NOMO-1 (cell line): ENCODE measurements around the gene KPNA1.
"Not testable (repeated sequence)": the region's sequence is repeated elsewhere in the genome, so short reads cannot be mapped to it uniquely, and the experiment has no call there.

Experiments
- DNase-seq, 2 experiments: peaks; one replicate each; lab custom pipeline; 2025; ENCODE audit not compliant: unreplicated experiment in 2 of 2; lab: John Stamatoyannopoulos, UW

The KPNA1 gene

DNA sequence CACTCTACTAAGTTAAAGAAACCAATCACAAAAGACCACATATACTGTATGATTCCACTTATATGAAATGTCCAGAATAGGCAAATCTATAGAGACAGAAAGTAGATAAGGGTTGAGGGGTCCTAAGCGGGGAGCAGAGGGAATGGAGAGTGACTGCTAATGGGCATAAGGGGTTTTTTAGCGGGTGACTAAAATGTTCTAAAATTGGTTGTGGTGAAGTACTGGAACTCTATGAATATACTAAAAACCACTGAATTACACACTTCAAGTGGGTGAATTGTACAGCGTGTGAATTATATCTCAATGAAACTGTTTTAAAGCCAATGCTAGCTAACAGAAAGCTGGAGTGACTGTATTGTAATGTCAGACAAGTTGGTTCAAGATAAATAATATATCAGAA, 33.3 kb downstream of the KPNA1 start:
- DNase-seq: no peak

DNA sequence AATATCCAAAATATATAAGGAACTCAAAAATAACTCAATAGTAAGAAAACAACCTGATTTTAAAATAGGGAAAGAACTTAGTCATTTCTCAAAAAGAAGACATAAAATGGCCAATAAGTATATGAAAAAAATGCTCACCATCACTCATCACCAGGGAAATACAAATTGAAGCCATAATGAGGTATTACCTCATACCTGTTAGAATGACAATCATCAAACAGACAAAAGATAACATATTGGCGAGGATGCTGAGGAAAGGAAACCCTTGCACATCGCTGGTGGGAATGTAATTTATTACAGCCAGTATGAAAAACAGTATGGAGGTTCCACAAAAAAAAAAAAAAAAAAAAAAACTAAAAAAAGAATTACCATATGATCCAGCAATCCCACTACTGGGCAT, 38.2 kb downstream of the KPNA1 start:
- DNase-seq: no peak

DNA sequence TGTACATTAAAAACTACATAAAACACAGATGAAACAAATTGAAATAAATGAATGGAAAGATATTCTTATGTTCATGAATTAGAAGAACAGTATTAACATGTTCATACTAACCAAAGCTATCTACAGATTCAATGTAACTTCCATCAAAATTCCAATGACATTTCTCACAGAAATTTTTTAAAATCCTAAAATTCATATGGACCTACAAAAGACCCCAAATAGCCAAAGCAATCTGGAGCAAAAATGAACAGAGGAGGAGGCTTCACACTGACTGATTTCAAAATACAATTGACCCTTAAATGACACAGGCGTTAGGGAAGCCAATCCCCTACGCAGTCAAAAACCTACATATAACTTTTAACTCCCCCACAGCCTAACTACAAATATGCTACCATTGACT, 39.4 kb downstream of the KPNA1 start:
- no peak for DNase-seq

DNA sequence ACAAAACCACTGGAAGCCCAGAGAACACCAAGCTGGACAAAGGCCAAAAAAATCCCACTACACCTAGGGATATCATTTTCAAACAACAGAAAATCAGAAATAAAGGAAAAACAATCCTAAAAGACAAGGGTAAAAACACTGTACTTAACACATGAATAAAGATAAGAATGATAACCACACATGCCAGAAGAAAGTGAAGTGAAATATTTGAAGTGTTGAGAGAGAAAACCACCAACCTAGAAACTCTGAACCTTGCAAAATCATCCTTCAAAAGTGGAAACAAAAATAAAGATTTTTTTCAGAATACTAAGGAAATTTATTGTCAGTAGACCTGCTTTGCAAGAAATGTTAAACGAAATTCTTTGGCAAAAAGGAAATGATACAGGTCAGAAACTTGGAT, 45.1 kb downstream of the KPNA1 start:
- no peak for DNase-seq

DNA sequence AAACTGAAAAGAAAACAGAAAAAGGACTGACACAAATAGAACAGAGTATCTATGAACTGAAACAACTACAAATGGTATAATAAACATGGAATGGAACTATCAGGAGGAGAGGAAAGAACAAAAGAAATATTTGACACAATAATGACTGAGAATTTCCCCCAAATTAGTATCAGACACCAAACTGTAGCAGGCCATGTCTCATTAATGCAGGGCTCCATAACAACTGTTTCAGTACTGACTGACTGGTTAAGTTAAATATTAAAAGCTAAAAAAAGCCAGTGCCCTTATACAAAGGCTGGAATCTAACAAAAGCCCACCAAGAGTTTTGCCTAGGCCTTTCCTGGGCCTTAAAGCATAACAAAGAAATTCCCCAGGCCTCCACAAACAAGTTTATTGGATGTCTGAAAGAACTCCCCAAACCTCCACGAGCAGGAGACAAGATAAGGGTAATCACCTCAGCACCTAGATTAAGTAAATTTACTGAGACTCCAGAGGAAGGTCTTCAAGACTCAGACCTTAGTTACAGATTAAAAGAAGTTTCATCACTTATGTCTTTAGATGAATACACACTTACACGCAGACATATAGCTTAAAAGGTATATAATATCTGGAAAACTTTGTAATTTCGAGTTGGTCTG, 45.7 kb downstream of the KPNA1 start:
- DNase-seq: no peak

DNA sequence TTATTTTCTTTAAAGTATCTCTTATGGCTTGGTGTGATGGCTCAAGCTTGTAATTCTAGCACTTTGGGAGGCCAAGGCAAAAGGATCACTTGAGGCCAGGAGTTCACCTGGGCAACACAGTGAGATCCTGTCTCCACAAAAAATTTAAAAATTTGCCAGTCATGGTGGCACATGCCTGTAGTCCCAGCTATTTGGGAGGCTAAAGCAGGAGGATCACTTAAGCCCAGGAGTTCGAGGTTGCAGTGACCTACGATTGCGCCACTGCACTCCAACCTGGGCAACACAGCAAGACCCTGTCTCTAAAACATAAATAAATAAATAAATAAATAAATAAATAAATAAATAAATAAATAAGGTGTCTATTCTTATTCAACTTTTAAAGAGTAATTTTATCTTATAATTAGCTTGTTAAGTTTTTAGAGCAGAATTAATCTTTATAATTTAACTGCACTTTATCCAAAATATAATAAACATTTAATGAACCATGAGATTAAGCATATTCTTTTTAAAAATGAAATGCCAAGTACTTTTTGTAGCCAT, 48.0 kb downstream of the KPNA1 start:
- no peak for DNase-seq

DNA sequence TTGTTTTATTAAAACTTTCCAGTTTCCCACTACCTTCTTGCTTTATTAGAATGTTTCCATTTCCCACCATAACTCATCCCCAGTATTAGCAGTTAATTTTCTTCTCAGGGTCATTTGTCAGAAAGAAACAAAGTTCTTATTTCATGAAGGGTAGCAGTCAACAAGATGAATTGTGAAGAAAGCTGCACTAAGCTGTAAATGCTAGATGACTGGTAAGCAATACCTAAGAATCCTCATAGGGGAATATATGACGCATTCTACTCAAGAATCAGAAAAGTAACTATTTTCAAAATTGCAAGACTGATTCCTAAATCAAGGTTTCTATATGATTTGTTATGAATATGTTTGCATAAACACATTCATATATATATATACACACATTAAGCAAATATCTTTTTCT, 50.1 kb downstream of the KPNA1 start:
- DNase-seq: no peak

DNA sequence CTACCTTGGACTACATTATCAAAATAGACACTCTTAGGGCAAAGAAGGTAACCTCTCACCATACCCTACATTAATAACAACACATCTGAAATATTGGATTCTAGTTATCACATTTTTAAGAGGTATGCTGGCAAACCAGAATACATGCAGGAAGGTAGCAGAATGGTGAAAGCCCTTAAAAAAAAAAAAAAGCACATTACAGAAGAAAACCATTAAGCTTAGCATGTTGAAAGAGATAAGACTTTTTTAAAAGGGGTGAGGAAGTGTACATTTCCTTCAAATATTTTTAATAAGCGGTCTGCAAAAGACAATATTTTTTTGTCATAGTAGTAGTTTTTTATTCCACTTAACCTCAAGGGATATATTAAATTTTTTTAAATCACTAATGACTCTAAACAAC, 52.3 kb downstream of the KPNA1 start:
- no peak for DNase-seq

DNA sequence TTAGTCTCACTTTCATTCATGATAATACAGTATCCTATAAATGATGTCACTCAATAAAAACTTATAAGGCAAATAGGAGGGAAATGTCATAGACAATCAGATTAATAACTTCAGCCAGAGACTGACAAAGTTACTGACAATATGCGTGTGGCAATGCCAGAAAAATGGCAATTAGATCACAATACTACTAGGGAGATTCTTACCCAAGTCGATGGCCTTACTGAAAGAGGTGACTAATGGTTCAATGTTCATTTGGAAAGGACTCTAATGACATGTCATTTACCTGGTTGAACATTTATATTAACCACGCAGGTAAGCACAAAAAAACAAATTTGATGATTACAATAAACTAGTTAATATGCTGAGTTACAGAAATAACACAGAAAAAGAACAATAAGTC, 52.9 kb downstream of the KPNA1 start:
- DNase-seq: no peak

DNA sequence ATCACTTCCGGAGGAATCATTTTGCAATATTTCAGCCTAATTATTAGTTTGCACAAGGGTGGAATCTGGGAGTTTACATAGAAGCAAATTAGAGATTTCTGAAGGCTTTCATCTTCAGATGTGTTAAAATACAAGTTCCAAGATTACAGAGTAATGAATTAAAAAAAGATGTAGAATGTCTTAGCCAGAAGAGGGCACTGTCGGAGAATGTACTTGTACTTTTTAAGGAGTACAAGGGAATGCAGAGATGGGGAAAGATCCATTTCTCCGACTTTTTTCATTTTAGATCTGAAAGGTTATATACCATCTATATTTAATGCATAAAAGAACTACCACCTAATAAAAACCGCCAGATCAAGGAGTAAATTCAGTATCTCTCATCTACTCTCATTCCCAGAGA, 55.7 kb downstream of the KPNA1 start:
- DNase-seq: peak in 1 of 2 experiments; percentile 13

DNA sequence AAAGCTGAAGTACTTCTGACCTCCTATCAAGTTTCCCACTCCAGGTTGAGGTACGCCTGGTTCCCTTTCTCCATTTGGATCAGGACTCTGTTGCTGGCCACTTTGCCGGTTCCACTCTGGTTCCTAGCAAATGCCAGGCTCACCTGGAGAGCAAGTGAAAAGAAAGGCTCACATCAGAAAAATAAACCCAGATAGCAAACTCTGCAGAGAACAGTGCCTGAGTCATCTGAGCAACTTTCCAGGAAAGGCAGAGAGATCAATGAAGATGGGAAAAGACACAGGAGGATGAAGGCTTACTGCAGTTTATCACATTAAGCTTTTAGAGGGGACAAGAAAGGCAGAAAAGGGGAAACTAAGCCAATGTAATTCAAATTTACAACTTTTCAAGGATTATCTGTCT, 57.0 kb downstream of the KPNA1 start:
- DNase-seq: no peak

DNA sequence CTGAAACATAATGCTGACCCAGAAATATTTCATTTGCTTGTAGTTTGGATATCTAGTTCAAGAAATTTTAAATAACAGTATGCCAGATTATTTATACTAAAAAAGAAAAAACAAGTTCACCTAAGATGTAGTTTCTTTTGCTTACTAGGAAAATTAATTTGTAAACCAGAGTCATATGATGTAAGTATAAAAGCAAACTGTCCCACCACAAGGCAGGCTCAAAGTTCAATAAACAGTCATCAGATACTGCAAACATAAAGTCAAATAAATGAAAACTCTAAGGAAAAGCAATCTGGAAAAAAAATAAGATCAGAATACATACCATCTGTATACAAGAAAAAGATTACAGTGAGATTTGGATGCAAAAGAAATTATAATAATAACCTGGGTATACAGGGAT, 58.7 kb downstream of the KPNA1 start:
- no peak for DNase-seq

DNA sequence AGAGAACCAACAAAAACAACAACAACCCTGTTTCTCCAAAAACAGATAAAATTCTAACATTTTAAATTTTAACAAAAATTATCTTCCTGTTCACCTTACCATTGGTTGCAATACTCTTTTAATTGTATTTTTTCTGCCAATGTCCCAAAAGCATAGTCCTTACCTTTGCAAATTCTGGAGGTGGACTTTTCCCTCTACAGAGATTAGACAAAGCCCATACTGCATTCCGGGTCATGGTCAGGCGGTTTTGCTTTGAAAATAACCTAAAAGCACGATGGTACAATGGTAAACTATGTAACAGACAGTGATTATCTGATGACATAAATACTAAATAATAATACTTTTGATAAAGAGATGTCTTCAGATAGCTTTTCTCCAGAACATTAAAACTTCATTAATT, 63.4 kb downstream of the KPNA1 start:
- no peak for DNase-seq

DNA sequence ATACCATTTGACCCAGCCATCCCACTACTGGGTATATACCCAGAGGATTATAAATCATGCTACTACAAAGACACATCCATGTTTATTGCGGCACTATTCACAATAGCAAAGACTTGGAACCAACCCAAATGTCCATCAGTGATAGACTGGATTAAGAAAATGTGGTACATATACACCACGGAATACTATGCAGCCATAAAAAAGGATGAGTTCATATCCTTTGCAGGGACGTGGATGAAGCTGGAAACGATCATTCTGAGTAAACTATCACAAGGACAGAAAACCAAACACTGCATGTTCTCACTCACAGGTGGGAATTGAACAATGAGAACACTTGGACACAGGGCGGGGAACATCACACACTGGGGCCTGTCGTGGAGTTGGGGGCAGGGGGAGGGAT, 66.5 kb downstream of the KPNA1 start:
- not testable (repeated sequence) for DNase-seq

DNA sequence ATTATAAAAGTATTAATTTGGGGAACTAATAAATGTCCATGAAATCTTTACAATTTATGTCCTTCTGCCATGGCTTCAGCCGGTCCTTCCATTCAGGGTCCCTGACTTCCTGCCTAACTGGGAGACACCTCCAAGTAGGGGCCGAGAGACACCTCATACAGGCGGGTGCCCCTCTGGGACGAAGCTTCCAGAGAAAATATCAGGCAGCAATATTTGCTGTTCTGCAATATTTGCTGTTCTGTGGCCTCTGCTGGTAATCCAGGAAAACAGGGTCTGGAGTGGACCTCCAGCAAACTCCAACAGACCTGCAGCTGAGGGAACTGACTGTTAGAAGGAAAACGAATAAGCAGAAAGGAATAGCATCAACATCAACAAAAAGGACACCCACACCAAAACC, 70.2 kb downstream of the KPNA1 start:
- DNase-seq: not testable (repeated sequence)

DNA sequence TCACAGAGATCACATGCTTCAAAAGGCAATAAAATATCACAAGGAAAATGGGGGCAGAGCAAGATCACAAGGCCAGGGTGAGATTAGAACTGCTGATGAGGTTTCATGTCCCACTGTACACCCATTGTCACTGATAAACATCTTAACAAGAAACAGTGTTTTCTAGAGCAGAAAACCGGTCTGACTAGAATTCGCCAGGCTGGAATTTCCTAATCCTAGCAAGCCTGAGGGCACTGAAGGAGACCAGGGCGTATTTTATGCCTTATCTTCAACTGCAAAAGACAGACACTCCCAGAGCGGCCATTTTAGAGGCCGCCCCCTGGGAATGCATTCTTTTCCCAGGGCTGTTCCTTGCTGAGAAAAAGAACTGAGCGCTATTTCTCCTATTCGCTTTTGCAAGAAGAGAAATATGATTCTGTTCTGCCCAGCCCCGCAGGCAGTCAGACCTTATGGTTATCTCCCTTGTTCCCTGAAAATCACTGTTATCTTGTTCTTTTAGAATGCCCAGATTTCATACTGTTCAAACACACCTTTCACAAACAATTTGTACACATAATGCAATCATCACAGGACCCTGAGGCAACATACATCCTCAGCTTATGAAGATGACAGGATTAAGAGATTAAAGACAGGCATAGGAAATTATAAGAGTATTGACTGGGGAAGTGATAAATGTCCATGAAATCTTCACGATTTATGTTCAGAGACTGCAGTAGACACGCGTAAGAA, 70.8 kb downstream of the KPNA1 start:
- not testable (repeated sequence) for DNase-seq

DNA sequence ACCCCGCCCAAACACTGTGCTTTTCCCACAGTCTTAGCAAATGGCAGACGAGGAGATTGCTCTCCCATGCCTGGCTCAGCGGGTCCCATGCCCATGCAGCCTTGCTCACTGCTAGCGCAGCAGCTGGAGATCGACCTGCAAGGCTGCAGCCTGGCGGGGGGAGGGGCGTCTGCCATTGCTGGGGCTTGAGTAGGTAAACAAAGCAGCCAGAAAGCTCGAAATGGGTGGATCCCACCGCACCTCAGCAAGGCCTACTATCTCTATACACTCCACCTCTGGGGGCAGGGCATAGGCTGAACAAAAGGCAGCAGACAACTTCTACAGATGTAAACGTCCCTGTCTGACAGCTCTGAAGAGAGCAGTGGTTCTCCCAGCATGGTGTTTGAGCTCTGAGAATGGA, 71.6 kb downstream of the KPNA1 start:
- no peak for DNase-seq

DNA sequence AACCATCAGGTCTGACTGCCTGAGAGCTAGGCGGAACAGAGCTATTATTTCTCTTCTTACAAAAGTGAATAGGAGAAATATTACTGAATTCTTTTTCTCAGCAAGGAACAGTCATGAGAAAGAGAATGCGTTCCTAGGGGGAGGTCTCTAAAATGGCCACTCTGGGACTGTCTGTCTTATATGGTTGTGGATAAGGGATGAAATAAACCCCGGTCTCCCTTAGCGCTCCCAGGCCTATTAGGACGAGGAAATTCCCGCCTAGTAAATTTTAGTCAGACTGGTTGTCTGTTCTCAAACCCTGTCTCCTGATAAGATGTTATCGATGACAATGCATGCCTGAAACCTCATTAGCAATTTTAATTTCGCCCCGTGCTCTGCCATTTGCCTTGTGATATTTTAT, 78.8 kb downstream of the KPNA1 start:
- no peak for DNase-seq

DNA sequence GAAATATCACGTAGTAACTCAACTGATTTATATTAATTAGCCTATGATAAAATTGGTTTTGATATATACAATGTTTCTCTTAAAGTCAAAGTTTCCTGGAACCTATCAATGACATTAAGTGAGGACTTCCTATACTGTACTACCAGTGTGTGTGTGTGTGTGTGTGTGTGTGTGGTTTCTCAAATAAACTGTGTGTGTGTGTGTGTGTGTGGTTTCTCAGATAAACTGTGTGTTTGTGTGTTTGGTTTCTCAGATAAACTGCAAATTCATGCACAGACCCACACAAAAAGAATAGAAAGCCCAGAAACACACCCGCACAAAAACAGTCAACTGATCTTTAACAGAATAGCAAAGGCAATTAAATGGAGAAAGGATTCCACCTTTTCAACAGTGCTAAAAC, 84.4 kb downstream of the KPNA1 start:
- no peak for DNase-seq

DNA sequence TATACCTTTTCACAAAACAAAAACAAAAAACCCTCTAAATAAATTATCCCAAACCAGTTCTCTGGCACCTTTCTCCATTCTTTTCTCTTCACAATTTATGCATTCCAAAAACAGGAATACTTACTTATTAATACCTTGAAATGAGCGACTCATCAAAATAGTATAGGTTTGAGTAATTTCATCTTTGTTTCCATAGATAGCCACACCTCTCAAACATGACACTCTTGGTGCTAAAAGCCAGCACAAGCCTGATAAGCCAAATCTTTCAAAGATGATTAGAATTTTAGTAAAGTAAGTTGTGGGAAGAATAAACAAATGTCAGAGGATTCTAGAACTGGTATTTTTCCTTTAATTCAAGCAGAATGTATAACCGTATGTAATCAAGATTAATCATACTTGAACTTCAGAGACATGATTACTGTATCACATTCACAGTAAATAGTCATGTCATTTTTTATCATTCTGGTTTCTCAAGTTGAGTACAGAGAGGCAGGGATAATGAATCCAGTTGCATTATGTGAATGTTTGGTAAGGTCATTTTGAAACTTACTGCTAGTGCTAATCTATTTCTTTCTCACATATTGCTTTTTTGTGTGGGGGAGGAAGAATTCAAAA, 86.8 kb downstream of the KPNA1 start:
- DNase-seq: no peak

DNA sequence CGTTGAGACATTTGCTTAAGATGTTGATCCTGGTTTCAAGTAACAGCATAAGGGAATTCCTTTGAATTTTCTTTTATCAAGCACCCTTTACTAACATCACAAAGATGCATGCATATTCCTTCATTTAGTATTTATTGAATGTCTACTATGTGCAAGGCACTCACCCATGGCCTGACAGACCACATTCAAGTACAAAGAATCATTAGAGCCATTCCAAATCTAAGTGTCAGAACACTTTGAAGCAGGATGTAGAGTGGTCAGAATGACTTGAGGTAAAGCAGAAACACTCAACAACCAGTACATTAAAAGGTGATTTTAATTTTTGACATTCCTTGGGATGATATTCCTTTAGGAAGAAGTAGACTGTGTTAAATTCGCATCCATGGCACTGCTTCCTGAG, 92.9 kb downstream of the KPNA1 start:
- DNase-seq: no peak

DNA sequence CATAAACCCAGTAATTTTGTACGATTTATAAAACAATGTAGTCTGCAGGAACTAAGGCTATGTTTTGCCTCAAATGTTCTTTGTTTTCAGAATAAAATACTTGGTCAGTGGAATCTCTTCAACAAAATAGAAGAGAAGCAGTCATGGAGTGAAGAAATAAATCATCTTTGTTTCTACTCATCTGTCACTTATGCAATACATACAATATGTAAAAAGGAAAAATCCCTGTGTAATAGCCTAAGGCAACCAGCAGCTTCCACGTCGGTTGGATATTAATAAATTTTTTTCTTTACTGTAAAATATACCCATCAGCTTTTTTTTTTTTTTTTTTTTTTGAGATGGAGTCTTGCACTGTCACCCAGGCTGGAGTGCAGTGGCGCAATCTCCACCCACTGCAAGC, 93.6 kb downstream of the KPNA1 start:
- no peak for DNase-seq
